Hematopoietic multipotent progenitor cell treated with erythropoietin and hydrocortisone succinate and interleukin-3 and kit ligand, for 17 days (in vitro differentiated cells): ENCODE results near the gene RNF149.
"Not testable (repeated sequence)": the region's sequence is repeated elsewhere in the genome, so short reads cannot be mapped to it uniquely, and the experiment has no call there.

Experiments used
- DNase-seq: peaks from one replicate; pipeline ENCODE4 v3.0.0-alpha.2; 2015; ENCODE audit warnings: low spot score

The RNF149 gene

DNA sequence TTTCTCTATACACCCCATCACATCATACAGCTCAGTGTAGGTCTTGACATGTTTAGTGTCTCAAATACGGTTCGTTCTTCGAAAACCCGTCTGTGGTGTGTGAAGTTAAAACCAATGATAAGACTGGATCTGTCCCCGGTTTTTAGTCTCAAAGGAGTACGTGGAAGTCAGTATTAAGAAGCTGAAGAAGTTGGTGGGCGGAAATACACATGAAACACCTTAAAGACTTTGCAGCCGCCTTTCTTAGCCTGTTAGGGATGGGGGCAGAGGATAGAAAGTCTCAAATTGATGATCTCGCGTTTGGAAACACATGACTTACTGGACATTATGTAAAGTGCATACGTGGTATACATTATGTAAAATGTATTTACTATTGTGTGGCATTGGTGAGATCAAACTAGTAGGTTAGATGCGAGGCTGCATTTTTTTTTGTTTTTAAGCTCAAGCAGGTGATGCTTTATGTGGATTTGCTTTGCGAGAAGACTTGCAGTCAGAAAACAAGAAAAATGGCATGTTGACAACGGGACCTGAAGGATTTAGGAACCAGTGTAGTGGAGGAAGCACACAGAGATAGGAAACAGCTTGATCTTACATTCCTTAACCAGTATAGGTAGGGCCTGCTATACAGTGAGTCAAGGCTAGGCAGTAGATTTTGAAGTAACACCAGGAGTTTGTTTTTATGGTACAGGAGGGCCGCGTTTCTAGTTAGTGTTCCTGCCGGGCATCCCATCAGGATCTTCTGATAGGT lies 54.6 kb downstream of the RNF149 start:
- peak; percentile 34 for DNase-seq

GRCh38 chr2:101253013-101253702 lies 55.3 kb downstream of the RNF149 start:
- DNase-seq: peak; percentile 72

DNA sequence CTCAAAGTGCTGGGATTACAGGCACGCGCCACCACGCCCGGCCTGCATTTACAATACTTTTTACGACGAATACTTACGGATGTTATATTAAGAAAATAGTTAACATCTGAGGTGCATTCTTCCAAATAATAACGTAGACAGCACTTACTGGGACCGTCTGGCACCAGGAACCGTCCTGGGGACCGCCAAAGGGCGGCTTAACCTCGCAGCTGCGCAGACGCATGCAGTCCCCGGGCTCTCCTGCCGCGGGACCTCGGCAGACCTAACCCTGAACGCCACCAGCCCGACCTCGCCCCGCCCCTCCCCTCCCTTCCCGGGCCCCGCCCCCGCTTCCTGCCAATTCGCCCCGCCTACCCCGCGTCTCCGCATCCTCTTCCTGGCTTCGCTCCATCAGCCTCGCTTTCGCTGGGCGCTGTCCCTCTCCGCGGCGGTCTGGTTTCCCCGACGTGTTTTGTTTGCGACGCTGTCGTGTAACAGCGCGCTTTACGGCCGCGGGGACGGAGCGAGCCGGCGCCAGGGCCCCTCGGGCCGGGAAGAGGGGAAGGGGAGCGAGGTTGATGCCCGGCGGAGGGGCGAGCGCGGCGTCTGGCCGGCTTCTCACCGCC lies 56.0 kb downstream of the RNF149 start, which contains the start of gene CNOT11:
Gene CNOT11 (plus strand): TSS at position 479 of the 605 bp plus-strand sequence. CDS start 79 bp downstream, at position 558.
- DNase-seq: peak; percentile 98

DNA sequence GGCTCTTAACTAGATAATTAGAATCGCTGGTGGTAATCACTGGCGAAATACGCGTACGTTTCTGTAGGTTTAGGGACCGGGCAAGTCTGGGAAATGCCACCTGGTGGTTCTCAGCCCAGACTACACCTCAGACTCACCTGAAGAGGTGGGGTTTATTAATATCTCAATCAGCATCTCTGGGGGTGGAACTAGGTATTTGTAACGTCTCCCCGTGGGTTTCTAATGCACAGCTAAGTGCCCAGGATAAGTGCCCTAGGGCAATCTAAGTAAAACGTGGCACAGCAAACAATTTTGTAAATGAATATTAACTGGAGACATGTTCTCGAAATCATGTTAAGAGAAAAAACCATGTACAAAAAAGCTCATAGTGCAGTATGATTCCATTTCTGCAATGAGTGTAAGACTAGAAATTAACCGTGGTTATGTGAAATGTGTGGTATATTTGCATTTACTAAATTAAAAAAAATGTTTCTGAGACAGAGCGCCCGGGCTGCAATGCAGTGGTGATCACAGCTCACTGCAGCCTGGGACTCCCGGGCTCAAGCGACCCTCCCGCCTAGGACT lies 56.6 kb downstream of the RNF149 start:
- DNase-seq: no peak

DNA sequence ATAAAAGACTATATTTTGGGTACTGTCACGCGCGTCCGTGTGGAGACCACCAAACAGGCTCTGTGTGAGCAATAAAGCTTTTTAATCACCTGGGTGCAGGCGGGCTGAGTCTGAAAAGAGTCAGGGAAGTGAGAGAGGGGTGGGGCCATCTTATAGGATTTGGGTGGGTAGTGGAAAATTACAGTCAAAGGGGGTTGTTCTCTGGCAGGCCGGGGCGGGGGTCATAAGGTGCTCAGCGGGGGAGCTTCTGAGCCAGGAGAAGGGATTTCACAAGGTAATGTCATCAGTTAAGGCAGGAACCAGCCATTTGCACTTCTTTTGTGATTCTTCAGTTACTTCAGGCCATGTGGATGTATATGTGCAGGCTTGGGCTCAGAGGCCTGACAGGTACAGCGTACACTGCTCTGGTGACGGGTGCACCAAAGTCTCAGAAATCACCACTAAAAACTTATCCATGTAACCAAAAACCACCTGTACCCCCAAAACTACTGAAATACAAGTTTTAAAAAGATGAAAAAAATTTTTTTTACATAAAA lies 57.2 kb downstream of the RNF149 start:
- DNase-seq: not testable (repeated sequence)

DNA sequence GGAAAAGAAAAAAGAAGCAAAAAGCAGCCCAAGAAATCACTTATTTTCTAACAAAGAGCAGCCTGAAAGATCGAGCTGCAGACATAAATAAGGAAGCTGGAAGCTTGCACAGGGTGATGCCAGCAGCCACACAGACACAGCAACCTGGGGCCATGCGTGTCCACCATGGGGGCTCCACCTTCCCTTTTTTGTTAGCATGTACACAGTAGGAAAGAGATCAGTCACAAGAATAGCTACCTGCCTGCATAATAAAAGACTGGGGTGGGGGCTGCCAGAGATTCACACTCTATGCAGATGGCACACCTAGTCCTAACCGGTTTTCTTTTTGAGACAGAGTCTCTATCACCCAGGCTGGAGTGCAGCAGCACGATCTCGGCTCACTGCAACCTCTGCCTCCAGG lies 58.7 kb downstream of the RNF149 start:
- DNase-seq: no peak

DNA sequence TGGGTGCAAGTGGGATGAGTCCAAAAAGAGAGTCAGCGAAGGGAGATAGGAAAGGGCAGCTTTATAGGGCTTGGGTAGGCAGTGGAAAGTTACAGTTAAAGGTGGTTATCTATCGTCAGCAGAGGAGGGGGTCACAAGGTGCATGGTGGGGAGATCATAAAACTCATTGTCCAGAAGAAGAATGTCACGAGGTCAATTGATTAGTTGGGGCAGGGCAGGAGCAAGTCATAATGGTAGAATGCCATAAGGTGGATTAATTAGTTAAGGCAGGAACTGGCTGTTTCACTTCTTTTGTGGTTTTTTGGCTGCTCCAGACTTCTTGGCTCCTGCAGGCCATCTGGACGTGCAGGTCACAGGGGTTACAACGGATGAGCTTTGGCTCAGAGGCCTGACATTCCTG lies 59.7 kb downstream of the RNF149 start:
- not testable (repeated sequence) for DNase-seq

DNA sequence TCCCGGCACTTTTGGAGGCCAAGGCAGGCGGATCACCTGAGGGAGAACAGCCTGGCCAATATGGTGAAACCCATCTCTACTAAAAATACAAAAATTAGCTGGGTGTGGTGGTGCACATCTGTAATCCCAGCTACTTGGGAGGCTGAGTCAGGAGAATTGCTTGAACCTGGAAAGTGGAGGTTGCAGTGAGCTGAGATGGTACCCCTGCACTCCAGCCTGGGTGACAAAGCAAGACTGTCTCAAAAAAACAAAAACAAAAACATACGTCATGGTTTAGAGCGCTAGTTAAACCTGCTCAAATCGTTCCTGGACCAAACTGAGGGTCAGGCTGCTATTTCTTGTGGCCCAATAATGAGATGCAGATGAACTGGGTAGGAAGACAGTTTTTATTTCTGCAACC lies 63.0 kb downstream of the RNF149 start:
- not testable (repeated sequence) for DNase-seq

GRCh38 chr2:101244899-101245298 lies 63.6 kb downstream of the RNF149 start:
- DNase-seq: not testable (repeated sequence)

GRCh38 chr2:101244373-101244772 lies 64.1 kb downstream of the RNF149 start:
- not testable (repeated sequence) for DNase-seq

DNA sequence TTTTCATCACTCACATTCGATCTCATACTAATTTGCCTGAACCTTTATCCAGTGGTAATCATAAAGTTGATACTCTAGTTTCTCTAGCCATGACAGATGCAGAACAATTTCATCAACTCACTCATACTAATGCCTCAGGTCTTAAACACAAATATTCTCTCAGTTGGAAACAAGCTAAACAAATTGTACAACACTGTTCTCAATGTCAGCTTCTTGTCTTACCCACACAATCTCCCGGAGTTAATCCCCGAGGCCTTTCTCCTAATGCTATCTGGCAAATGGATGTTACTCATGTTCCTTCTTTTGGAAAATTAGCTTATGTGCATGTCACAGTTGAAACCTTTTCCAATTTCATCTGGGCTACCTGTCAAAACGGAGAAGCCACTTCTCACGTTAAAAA lies 67.3 kb downstream of the RNF149 start:
- DNase-seq: no peak

DNA sequence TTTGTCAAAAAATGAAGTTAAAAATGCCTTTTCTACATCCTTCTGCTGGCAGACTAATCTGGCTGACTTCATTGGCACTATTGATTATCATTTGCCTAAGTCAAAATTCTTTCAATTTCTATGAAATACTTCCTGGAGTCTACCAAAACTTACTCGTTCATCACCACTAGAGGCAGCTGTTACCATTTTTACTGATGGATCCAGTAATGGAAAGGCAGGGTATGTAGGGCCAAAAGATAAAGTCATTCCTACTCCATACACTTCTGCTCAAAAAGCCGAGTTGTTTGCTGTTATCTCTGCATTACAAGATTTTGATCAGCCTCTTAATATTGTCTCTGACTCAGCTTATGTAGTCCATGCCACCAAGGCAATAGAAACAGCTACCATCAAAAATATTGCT lies 67.8 kb downstream of the RNF149 start:
- DNase-seq: peak; percentile 26

- DNase-seq: not testable (repeated sequence)
These were observed 68.8 kb downstream of the RNF149 start for GRCh38 chr2:101239760-101240118.

DNA sequence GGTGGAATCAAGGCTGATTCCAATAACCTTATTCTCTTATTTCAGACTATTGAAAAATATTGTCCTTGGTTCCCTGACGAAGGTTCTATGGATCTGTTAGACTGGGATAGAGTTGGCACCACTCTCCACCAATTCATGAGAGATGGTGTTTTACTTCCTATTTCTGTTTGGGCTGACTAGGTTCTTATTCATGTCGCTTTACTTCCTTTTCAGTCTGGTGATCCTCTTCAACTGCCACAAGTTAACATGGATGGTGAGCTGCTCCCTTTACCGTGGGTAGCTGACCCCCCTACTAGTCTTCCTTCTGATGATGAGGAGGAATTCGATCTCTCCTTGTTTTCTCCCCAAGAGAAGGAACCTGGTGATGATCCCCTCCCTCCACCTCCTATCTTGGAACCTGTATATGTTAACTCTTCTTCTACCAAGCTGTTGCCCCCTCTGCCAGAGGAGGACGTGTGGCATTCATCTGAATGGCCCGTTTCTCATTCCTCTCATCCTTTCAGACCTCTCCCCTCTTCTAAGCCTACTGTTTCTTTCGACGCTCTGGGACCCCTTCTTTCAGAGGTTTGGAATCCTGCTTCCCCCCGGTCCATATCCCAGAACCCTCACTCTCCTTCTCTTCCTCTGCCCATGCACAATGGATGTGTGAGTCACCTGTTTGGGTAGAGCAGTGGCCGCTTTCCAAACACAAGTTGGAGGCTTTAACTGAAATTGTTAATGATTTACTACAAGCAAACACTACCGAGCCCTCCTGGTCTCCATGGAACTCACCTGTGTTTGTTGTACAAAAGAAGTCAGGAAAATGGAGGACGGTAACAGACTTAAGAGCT lies 69.4 kb downstream of the RNF149 start:
- DNase-seq: no peak

DNA sequence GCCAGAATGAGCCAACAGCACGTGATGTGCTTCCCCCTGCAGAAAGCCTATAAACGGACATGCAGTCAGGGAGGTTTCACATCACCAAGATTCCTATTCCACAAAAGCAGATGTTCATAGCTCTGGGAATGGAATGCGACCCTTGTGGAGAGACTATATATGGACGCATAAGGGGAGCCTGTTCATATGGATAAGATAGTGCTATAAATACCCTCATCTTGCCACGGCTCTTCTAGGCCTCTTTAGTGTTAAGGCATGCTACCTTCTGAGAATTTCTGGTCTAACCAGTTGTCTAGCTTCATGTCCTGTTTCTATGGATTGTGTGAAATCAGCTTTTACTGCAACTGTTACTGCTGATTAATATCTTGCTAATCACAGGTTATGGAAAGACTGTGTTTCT lies 70.6 kb downstream of the RNF149 start:
- not testable (repeated sequence) for DNase-seq

DNA sequence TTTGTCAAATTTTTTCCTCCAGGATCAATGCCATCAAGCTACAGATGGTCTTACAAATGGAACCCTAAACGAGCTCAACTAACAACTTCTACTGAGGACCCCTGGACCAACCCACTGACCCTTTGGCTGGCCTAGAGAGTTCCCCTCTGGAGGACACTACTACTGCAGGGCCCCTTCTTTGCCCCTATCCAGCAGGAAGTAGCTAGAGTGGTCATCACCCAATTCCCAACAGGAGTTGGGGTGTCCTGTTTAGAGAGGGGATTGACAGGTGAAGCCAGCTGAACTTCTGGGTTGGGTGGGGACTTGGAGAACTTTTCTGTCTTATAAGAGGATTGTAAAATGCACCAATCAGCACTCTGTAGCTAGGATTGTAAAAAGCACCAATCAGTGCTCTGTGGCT lies 72.5 kb downstream of the RNF149 start:
- DNase-seq: not testable (repeated sequence)

DNA sequence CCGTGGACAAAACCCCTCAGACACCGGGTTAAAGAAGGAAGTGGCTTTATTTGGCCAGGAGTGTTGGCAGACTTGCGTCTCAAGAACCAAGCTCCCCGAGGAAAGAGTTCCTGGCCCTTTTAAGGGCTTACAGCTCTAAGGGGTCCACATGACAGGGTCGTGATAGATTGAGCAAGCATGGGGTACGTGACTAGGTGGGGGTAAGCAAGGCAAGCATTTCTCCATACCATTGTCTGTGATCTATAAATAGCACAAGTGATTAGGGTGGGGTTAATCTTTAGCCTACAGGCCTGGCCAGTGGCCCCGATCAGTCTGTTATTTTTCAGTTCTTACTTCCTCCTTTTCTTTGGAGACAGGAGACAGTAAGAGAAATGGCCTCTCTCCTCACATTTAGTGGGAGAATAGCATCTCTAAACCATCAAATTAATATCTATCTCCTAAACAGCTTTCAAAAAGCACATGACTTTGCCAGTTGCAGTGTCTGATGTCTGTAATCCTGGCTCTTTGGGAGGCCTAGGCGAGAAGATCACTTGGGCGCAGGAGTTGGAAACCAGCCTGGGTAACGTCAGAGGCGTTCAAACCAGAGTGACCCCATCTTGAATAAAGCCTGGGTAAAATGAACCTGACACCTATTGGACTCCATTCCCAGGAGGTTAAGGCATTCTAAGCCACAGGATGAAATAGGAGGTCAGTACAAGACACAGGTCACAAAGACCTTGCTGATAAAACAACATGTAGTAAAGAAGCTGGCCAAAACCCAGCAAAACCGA lies 74.1 kb downstream of the RNF149 start:
- no peak for DNase-seq

- DNase-seq: no peak
These were observed 75.7 kb downstream of the RNF149 start for GRCh38 chr2:101232770-101233169.

DNA sequence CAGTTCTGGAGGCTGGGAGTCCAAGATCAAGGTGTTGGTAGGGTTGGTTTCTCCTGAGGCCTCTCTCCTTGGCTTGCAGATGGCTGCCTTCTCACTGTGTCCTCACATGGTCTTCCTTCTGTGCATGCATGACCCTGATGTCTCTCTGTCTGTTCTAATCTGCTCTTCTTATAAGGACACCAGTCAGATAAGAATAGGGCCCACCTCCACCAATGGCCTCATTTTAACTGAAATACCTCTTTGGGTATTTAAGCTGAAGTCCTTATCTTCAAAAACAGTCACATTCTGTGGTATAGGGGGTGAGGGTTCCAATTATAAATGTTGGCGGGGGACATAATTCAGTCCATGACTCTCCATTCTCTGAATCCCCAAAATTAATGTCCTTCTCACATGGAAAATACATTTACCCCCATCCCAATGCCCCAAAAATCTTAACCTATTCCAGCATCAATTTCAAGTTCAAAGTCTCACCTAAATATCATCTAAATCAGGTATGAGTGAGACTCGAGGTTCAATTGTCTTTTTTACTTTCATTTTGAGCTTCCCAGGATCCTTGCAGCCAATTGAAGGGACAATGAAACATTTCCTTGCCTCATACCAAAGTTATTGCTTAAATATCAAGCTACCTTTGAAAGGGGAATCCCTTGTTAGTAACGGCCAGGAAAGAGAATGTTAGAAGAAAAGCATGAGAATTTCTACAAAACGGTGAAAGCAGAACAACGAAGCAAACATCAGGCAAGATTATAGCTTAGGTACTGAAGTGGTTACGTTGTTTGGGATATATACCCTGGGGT lies 76.4 kb downstream of the RNF149 start:
- no peak for DNase-seq

DNA sequence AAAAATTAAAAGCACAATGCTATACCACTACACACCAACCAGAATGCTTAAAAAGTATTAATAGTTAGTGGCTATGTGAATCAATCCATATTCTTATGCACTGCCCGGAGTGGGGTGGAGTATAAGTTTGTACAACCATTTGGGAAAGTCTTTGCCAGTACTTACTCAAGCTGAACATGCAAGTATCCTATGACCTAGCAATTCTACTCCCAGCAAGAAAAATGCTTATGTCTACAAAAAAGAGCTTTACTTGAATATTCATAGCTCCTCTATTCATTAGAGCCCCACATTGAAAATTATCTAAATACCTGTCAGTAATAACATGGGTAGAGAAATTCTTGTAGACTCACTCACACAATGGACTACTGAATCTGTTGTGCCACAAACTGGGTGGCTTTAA lies 77.3 kb downstream of the RNF149 start:
- no peak for DNase-seq
